HFF-Myc (cell line): ENCODE results near the gene TBC1D17.

Experiments
- DNase-seq: peaks from one replicate; pipeline ENCODE4 v3.0.0-alpha.2; 2011; ENCODE audit warnings: low read depth; ENCODE audit errors: extremely low read depth
- H3K4me3 ChIP-seq: replicated peaks from 2 replicates; pipeline ENCODE4 v1.5.1; 2011; ENCODE audit warnings: low read depth, mild to moderate bottlenecking, control low read depth, low read length
- CTCF ChIP-seq: IDR thresholded peaks from 2 replicates; pipeline ENCODE4 v1.5.1; 2012; ENCODE audit warnings: mild to moderate bottlenecking, low read depth, low read length, control low read depth; ENCODE audit errors: missing control alignments

Gene TBC1D17

GRCh38 chr19:49877020-49877878 is at the start of gene TBC1D17, which contains the start of gene AKT1S1:
Gene TBC1D17 (plus strand): TSS chr19:49877702. CDS start chr19:49877724, 22 bp downstream.
Gene AKT1S1 (minus strand): TSS chr19:49877355. CDS start chr19:49873295, 4,060 bp downstream.
- no peak for TF ChIP-seq CTCF
- peak within 1 kb of the TSS; percentile 91 for H3K4me3 ChIP-seq
- DNase-seq = peak; percentile 100

GRCh38 chr19:49829200-49829599 is 48.3 kb upstream of the TBC1D17 start:
- DNase-seq = no peak
- TF ChIP-seq CTCF = no peak
- H3K4me3 ChIP-seq = no peak overlapping the region

GRCh38 chr19:49829721-49830120 is 47.8 kb upstream of the TBC1D17 start:
- TF ChIP-seq CTCF = no peak
- DNase-seq = no peak
- no peak overlapping the region for H3K4me3 ChIP-seq

GRCh38 chr19:49830766-49831165 is 46.7 kb upstream of the TBC1D17 start:
- DNase-seq = no peak
- TF ChIP-seq CTCF = no peak

GRCh38 chr19:49831592-49831991 is 45.9 kb upstream of the TBC1D17 start:
- no peak for DNase-seq
- H3K4me3 ChIP-seq = no peak overlapping the region
- TF ChIP-seq CTCF = no peak

More at GRCh38 chr19:49830766-49831165, 46.7 kb upstream of the TBC1D17 start:
- H3K4me3 ChIP-seq = no peak overlapping the region

- no peak for DNase-seq
- no peak for TF ChIP-seq CTCF
Observed at GRCh38 chr19:49832556-49832955, 44.9 kb upstream of the TBC1D17 start.

GRCh38 chr19:49833599-49833998 is 43.9 kb upstream of the TBC1D17 start:
- DNase-seq = no peak
- no peak for TF ChIP-seq CTCF
- no peak overlapping the region for H3K4me3 ChIP-seq

More at GRCh38 chr19:49832556-49832955, 44.9 kb upstream of the TBC1D17 start:
- H3K4me3 ChIP-seq = no peak overlapping the region
